C4-2B (cell line): ENCODE data around the gene GRK5.

Source experiments
- ZFX ChIP-seq: fragments of 450-650 bp; IDR thresholded peaks from 2 replicates; pipeline ENCODE4 v1.6.1; 2017
- TF ChIP-seq, protein P1 (sequence below): fragments of 450-650 bp; conservative IDR thresholded peaks from 2 replicates; pipeline ENCODE4 v1.5.1; 2017; ENCODE audit warnings: mild to moderate bottlenecking

- TF ChIP-seq, protein P1, sequence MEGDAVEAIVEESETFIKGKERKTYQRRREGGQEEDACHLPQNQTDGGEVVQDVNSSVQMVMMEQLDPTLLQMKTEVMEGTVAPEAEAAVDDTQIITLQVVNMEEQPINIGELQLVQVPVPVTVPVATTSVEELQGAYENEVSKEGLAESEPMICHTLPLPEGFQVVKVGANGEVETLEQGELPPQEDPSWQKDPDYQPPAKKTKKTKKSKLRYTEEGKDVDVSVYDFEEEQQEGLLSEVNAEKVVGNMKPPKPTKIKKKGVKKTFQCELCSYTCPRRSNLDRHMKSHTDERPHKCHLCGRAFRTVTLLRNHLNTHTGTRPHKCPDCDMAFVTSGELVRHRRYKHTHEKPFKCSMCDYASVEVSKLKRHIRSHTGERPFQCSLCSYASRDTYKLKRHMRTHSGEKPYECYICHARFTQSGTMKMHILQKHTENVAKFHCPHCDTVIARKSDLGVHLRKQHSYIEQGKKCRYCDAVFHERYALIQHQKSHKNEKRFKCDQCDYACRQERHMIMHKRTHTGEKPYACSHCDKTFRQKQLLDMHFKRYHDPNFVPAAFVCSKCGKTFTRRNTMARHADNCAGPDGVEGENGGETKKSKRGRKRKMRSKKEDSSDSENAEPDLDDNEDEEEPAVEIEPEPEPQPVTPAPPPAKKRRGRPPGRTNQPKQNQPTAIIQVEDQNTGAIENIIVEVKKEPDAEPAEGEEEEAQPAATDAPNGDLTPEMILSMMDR = no peak
- no peak for TF ChIP-seq ZFX
Measured at GRCh38 chr10:119337796-119338432, 130.5 kb downstream of the GRK5 start.
